Hematopoietic multipotent progenitor cell treated with erythropoietin and hydrocortisone succinate and interleukin-3 and kit ligand, for 15 days (in vitro differentiated cells): ENCODE measurements around the gene RAB4A.

ENCODE experiments used
- DNase-seq: peaks from one replicate; pipeline ENCODE4 v3.0.0-alpha.2; 2015; ENCODE audit warnings: low spot score

RAB4A gene

GRCh38 chr1:229270547-229271447, at the start of gene RAB4A:
TSS of gene RAB4A (plus strand) at chr1:229271111. CDS start at chr1:229271340, 229 bp downstream.
- DNase-seq: peak; percentile 70

GRCh38 chr1:229222081-229222480, 48.8 kb upstream of the RAB4A start:
- DNase-seq: no peak

GRCh38 chr1:229223498-229223897, 47.4 kb upstream of the RAB4A start:
- no peak for DNase-seq

GRCh38 chr1:229224308-229224707, 46.6 kb upstream of the RAB4A start:
- DNase-seq: no peak

- no peak for DNase-seq
Measured at GRCh38 chr1:229225331-229225782, 45.6 kb upstream of the RAB4A start.

- no peak for DNase-seq
Measured at GRCh38 chr1:229226796-229227195, 44.1 kb upstream of the RAB4A start.

GRCh38 chr1:229227298-229227919, 43.5 kb upstream of the RAB4A start:
- peak; percentile 60 for DNase-seq

- no peak for DNase-seq
Measured at GRCh38 chr1:229228522-229228921, 42.4 kb upstream of the RAB4A start.

- no peak for DNase-seq
Measured at GRCh38 chr1:229229137-229229720, 41.7 kb upstream of the RAB4A start.

- DNase-seq: no peak
Measured at GRCh38 chr1:229229721-229230139, 41.2 kb upstream of the RAB4A start.

GRCh38 chr1:229230140-229230892, 40.6 kb upstream of the RAB4A start:
- no peak for DNase-seq

- no peak for DNase-seq
Measured at GRCh38 chr1:229230893-229231753, 39.8 kb upstream of the RAB4A start.

- no peak for DNase-seq
Measured at GRCh38 chr1:229231754-229232119, 39.2 kb upstream of the RAB4A start.

- no peak for DNase-seq
Measured at GRCh38 chr1:229234870-229235472, 35.9 kb upstream of the RAB4A start.

GRCh38 chr1:229237320-229237719, 33.6 kb upstream of the RAB4A start:
- no peak for DNase-seq

- no peak for DNase-seq
Measured at GRCh38 chr1:229238231-229238630, 32.7 kb upstream of the RAB4A start.

- DNase-seq: no peak
Measured at GRCh38 chr1:229238674-229239415, 32.1 kb upstream of the RAB4A start.

- DNase-seq: no peak
Measured at GRCh38 chr1:229240532-229240931, 30.4 kb upstream of the RAB4A start.

- DNase-seq: no peak
Measured at GRCh38 chr1:229241390-229241789, 29.5 kb upstream of the RAB4A start.

GRCh38 chr1:229243638-229244037, 27.3 kb upstream of the RAB4A start:
- no peak for DNase-seq
